Kidney (tissue), 14 donors: ENCODE results near the gene CCDC8. TPM values are rescaled to one million over a fixed set of nuclear protein-coding genes. Genes with fewer than 3 reads are reported as not detected.

Experiments
- DNase-seq, 5 donors: peaks; one replicate each; pipeline ENCODE4 v3.0.0-alpha.2; 2013 to 2020
- FAIRE-seq: peaks from 2 replicates; lab custom pipeline; 2012; peaks lifted over from hg19 to GRCh38; lab: Jason Lieb, UNC
- H3K27ac ChIP-seq, 2 donors: one replicate each; pipeline ENCODE4 v1.7.0; 2013; ENCODE audit warnings: low read depth in 2 of 2, low read length in 2 of 2, inconsistent platforms in 1 of 2
- H3K27me3 ChIP-seq: one replicate; pipeline ENCODE4 v1.7.1; 2013; ENCODE audit warnings: low read length, inconsistent platforms; ENCODE audit not compliant: control insufficient read depth, insufficient read depth
- H3K36me3 ChIP-seq, 3 donors: one replicate each; pipeline versions ENCODE4 v1.7.0 to v1.7.1; 2013; ENCODE audit warnings: low read length in 3 of 3, control low read depth in 1 of 3, inconsistent platforms in 1 of 3; ENCODE audit not compliant: insufficient read depth in 3 of 3, control insufficient read depth in 2 of 3
- H3K4me1 ChIP-seq, 3 donors: one replicate each; pipeline versions ENCODE4 v1.7.0 to v1.7.1; 2013; ENCODE audit warnings: low read length in 3 of 3, inconsistent platforms in 1 of 3, low read depth in 1 of 3; ENCODE audit not compliant: control insufficient read depth in 2 of 3, insufficient read depth in 2 of 3
- H3K4me3 ChIP-seq, 3 donors: one replicate each; pipeline versions ENCODE4 v1.7.0 to v1.8.1; 2013; ENCODE audit warnings: low read length in 3 of 3, control low read depth in 1 of 3, inconsistent platforms in 1 of 3
- H3K9ac ChIP-seq, 3 donors: one replicate each; pipeline versions ENCODE4 v1.7.0 to v1.7.1; 2013; ENCODE audit warnings: low read length in 3 of 3, control low read depth in 1 of 3, inconsistent platforms in 1 of 3
- H3K9me3 ChIP-seq, 3 donors: one replicate each; pipeline versions ENCODE4 v1.7.0 to v1.7.1; 2013; ENCODE audit warnings: low read length in 3 of 3, control low read depth in 1 of 3, inconsistent platforms in 1 of 3; ENCODE audit not compliant: control insufficient read depth in 2 of 3, insufficient read depth in 1 of 3
- CTCF ChIP-seq: IDR thresholded peaks from 3 replicates; pipeline ENCODE4 v1.5.1; 2012; ENCODE audit warnings: mild to moderate bottlenecking, moderate library complexity, borderline replicate concordance; ENCODE audit not compliant: insufficient read depth; ENCODE audit errors: extremely low read depth
- intact Hi-C: fragments of 100-400 bp; cut with DNase I; formaldehyde crosslinking; loops from one replicate; pipeline ENCODE4 v1.11.1; 2022
- polyA plus RNA-seq: library from polyadenylated mRNA; stranded (reverse); fragments of 350-450 nt; fragmentation: Illumina TruSeq; extraction: RNeasy Lipid Tissue Mini Kit (QIAGEN cat#74804); gene quantifications from one replicate; pipeline ENCODE4 v1.2.3, GENCODE V29; 2014; ENCODE audit warnings: low read depth, low replicate concordance; ENCODE audit not compliant: insufficient read depth
- total RNA-seq: library from RNA; stranded (reverse); fragmentation: NEBNext Ultra II Directional; extraction: Animal tissue kit (Norgen Biotek cat#: 25700); gene quantifications from one replicate; pipeline ENCODE4 v1.2.1, GENCODE V29; 2021
- donor health status: control.
- donor health status: control.
- donor health status: control.
- donor health status: control.
- donor health status: control.
- donor health status: DM: yes; HTN: yes; CAD: no.
- donor health status: Normal renal cell carcinoma (clear cell type).

CCDC8 gene
- total and polyA plus RNA-seq, 2 donors from 2014 or later = 18.9 to 21.0 TPM

DNA sequence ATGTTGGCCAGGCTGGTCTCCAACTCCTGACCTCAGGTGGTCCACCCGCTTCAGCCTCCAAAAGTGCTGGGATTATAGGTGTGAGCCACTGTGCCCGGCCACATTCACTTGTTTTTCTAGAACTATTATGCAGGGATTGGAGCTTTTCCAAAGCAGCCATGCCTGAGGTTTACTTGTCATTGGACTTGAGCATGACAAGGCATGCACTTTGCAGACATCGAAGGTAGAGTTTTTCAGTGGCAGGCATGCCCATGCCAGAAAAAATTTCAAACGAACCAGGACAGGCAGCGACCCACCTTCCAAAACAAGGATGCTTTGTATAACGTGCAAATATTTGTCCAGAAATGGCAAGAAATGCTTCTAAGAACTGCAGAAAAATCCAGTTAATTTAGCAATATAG lies 40.3 kb upstream of the CCDC8 start:
- DNase-seq (no peak), FAIRE-seq (no peak)
- Histone ChIP-seq H3K4me1 (no peaks in the 10 kb centered on the region), H3K9ac (no peak overlapping the region), H3K9me3 (no peaks in the 10 kb centered on the region), H3K36me3 (no peaks in the 10 kb centered on the region), H3K27me3 (no peaks in the 10 kb centered on the region), H3K4me3 (no peak overlapping the region), H3K27ac (no peak overlapping the region)
- TF ChIP-seq CTCF = no peak
- intact Hi-C loops = no loop called here

GRCh38 chr19:46452186-46452585 lies 38.8 kb upstream of the CCDC8 start:
- FAIRE-seq (no peak), DNase-seq (no peak)
- no peaks in the 10 kb centered on the region for H3K9me3 ChIP-seq
- intact Hi-C loops = no loop called here
- H3K36me3 ChIP-seq = no peaks in the 10 kb centered on the region
- no peaks in the 10 kb centered on the region for H3K4me1 ChIP-seq
- no peak overlapping the region for H3K4me3 ChIP-seq
- no peaks in the 10 kb centered on the region for H3K27me3 ChIP-seq
- no peak overlapping the region for H3K27ac ChIP-seq
- no peak overlapping the region for H3K9ac ChIP-seq
- no peak for TF ChIP-seq CTCF

GRCh38 chr19:46451352-46451751 lies 38.0 kb upstream of the CCDC8 start:
- H3K27me3 ChIP-seq = no peaks in the 10 kb centered on the region
- H3K9me3 ChIP-seq = no peaks in the 10 kb centered on the region
- H3K4me1 ChIP-seq = no peaks in the 10 kb centered on the region
- H3K36me3 ChIP-seq = no peaks in the 10 kb centered on the region
- no peak for DNase-seq
- H3K27ac ChIP-seq = no peak overlapping the region
- no peak overlapping the region for H3K4me3 ChIP-seq
- no peak for FAIRE-seq
- intact Hi-C loops = no loop called here
- H3K9ac ChIP-seq = no peak overlapping the region
- TF ChIP-seq CTCF = no peak

DNA sequence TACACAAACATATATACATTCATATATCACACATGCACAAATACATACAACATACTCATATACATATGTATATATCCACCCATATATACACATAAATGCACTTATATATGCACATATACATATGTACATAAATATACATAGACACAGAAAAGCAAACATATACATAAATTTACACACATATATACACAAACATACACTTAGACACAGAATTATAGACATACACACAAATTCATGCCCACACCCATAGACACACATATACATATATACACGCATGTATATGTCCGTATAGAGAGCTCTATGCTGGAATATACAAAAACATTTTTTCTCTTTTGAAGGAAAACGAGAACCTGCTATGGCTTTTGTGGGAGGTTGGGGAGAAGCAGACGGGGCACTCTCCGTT lies 37.4 kb upstream of the CCDC8 start:
- FAIRE-seq (no peak), DNase-seq (no peak)
- intact Hi-C loops = no loop called here
- H3K9me3 ChIP-seq = no peaks in the 10 kb centered on the region
- no peak overlapping the region for H3K27ac ChIP-seq
- H3K27me3 ChIP-seq = no peaks in the 10 kb centered on the region
- no peak overlapping the region for H3K9ac ChIP-seq
- no peaks in the 10 kb centered on the region for H3K36me3 ChIP-seq
- no peaks in the 10 kb centered on the region for H3K4me1 ChIP-seq
- TF ChIP-seq CTCF = no peak
- no peak overlapping the region for H3K4me3 ChIP-seq
